ENCODE data around the gene SREK1IP1. TPM values are rescaled to one million over a fixed set of nuclear protein-coding genes. Genes with fewer than 3 reads are reported as not detected.

The SREK1IP1 gene
- total RNA-seq, 1 donor from 2014 or later = 17.9 TPM

- Mint-ChIP-seq H3K27ac (ENCODE audit: unreplicated experiment) (no peak overlapping the region), H3K36me3 (ENCODE audit: unreplicated experiment) (peaks cover 14% of the 10 kb centered on the region), H3K27me3 (ENCODE audit: unreplicated experiment) (no peaks in the 10 kb centered on the region), H3K9me3 (ENCODE audit: unreplicated experiment) (no peaks in the 10 kb centered on the region), H3K4me1 (ENCODE audit: unreplicated experiment) (peaks cover 6% of the 10 kb centered on the region), H3K4me3 (ENCODE audit: unreplicated experiment) (no peak overlapping the region)
- TF ChIP-seq CTCF (IDR thresholded peaks at IDR 0.05) = no peak
- DNase-seq (ENCODE audit: extremely low spot score, unreplicated experiment) = no peak
Measured at GRCh38 chr5:64790210-64790609, 21.7 kb upstream of the SREK1IP1 start.

- peaks cover 3% of the 10 kb centered on the region for H3K4me1 Mint-ChIP-seq (ENCODE audit: unreplicated experiment)
Measured at GRCh38 chr5:64789457-64789856, 21.0 kb upstream of the SREK1IP1 start.

GRCh38 chr5:64788156-64788555, 19.7 kb upstream of the SREK1IP1 start:
- no peak overlapping the region for H3K4me3 Mint-ChIP-seq (ENCODE audit: unreplicated experiment)
- H3K4me1 Mint-ChIP-seq (ENCODE audit: unreplicated experiment) = no peaks in the 10 kb centered on the region
- H3K9me3 Mint-ChIP-seq (ENCODE audit: unreplicated experiment) = no peaks in the 10 kb centered on the region
- no peak for DNase-seq (ENCODE audit: extremely low spot score, unreplicated experiment)
- peaks cover 13% of the 10 kb centered on the region for H3K36me3 Mint-ChIP-seq (ENCODE audit: unreplicated experiment)
- no peak for TF ChIP-seq CTCF (IDR thresholded peaks at IDR 0.05)
- no peak overlapping the region for H3K27ac Mint-ChIP-seq (ENCODE audit: unreplicated experiment)
- H3K27me3 Mint-ChIP-seq (ENCODE audit: unreplicated experiment) = no peaks in the 10 kb centered on the region

More at GRCh38 chr5:64789457-64789856, 21.0 kb upstream of the SREK1IP1 start:
- Mint-ChIP-seq H3K27me3 (ENCODE audit: unreplicated experiment) (no peaks in the 10 kb centered on the region), H3K27ac (ENCODE audit: unreplicated experiment) (no peak overlapping the region), H3K36me3 (ENCODE audit: unreplicated experiment) (peaks cover 14% of the 10 kb centered on the region), H3K9me3 (ENCODE audit: unreplicated experiment) (no peaks in the 10 kb centered on the region), H3K4me3 (ENCODE audit: unreplicated experiment) (no peak overlapping the region)
- no peak for DNase-seq (ENCODE audit: extremely low spot score, unreplicated experiment)
- no peak for TF ChIP-seq CTCF (IDR thresholded peaks at IDR 0.05)

GRCh38 chr5:64786372-64786771, 17.9 kb upstream of the SREK1IP1 start:
- TF ChIP-seq CTCF (IDR thresholded peaks at IDR 0.05) = no peak
- no peak overlapping the region for H3K27ac Mint-ChIP-seq (ENCODE audit: unreplicated experiment)
- H3K4me3 Mint-ChIP-seq (ENCODE audit: unreplicated experiment) = no peak overlapping the region
- no peaks in the 10 kb centered on the region for H3K9me3 Mint-ChIP-seq (ENCODE audit: unreplicated experiment)
- peaks cover 11% of the 10 kb centered on the region for H3K36me3 Mint-ChIP-seq (ENCODE audit: unreplicated experiment)
- no peaks in the 10 kb centered on the region for H3K4me1 Mint-ChIP-seq (ENCODE audit: unreplicated experiment)
- no peaks in the 10 kb centered on the region for H3K27me3 Mint-ChIP-seq (ENCODE audit: unreplicated experiment)
- no peak for DNase-seq (ENCODE audit: extremely low spot score, unreplicated experiment)

- H3K27ac Mint-ChIP-seq (ENCODE audit: unreplicated experiment) = no peak overlapping the region
- H3K4me3 Mint-ChIP-seq (ENCODE audit: unreplicated experiment) = no peak overlapping the region
- peak; percentile 90 for TF ChIP-seq CTCF (IDR thresholded peaks at IDR 0.05)
- H3K36me3 Mint-ChIP-seq (ENCODE audit: unreplicated experiment) = peaks cover 7% of the 10 kb centered on the region
- H3K27me3 Mint-ChIP-seq (ENCODE audit: unreplicated experiment) = no peaks in the 10 kb centered on the region
- no peaks in the 10 kb centered on the region for H3K4me1 Mint-ChIP-seq (ENCODE audit: unreplicated experiment)
- H3K9me3 Mint-ChIP-seq (ENCODE audit: unreplicated experiment) = no peaks in the 10 kb centered on the region
- DNase-seq (ENCODE audit: extremely low spot score, unreplicated experiment) = peak; percentile 87
Measured at GRCh38 chr5:64784451-64785025, 16.0 kb upstream of the SREK1IP1 start.
